A204.1 (cell line): ENCODE results near the gene CCDC144A.
"Not testable (repeated sequence)": the region's sequence is repeated elsewhere in the genome, so short reads cannot be mapped to it uniquely, and the experiment has no call there.

Experiments
- FAIRE-seq: peaks from 2 replicates; lab custom pipeline; 2012; peaks lifted over from hg19 to GRCh38; lab: Jason Lieb, UNC

The CCDC144A gene

DNA sequence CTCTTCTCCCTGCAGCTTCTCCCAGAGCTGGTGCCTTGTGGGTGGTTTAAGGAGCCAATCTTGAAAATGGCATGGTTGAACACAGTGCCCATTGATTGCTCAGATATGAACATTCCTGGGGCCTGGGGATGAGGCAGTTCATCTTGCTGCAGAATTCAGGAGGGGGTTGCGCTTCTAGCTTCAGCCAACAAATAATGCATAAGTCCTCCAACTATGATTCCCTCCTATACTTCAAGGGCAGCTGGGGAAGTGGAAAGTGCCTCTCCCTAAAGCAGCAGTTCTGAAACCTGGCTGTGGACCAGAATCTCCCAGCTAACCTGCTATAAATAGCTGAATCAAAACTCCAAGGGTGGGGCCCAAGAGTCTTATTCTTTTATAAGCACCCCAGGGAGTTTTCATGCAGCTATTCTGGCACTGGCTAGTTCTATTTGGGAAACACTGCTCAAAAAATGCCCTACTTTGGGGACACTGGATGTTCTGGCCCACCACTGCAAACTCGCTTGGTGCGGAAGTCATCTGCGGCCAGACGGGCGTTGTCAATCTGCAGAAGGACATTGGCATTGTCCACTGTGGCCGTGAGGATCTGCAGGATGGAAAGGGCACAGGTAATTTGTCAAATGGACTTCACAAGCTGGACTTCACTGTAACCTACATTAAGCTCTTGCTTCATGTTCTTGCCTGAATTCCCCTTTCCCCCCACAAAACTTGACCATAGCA, 130.3 kb downstream of the CCDC144A start:
- FAIRE-seq, result no peak

DNA sequence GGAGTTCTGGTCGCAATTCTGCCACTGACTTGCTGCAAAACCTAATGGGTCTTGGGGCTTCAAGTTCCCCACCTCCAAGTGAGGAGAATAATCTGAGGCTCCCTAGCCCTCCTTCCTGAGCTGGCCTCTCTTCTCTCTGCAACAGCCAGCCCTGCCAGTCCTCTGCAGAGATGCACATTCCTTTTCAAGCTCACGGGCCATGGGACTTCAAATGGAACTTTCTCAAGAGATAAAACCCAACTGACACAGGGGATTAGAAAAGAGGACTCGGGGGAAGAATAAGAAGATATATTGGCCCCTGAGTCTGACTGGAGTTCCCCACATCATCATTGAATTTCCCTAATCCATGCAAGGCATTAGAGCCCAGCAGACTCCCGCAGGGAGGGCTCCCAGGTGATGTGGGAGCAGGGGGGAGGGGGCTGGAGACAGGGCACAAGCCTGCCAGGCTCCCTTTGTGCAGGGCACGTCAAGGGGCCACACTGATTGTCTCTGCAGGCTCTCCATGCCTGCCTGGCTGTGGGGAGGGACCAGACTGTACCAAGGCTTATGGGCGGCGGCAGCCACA, 131.0 kb downstream of the CCDC144A start:
- FAIRE-seq, result no peak

DNA sequence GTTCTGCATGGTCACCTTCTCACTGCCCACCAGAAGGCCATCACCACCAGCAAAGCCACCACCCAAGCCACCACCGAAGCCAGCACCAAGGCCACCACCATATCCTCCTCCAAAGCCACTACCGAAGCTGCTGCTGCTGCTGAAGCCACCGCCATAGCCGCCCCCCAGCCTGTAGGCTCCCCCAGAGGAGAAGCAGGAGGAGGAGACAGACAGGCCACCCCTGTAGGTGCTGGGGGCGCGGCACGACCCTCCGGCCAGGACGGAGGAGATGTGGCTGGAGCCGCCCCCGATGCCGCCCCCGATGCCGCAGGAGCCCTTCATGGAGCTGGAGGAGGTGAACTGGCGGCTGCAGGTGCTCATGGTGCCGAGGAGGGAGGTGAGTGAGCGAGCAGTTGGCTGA, 132.1 kb downstream of the CCDC144A start:
- FAIRE-seq, result not testable (repeated sequence)

DNA sequence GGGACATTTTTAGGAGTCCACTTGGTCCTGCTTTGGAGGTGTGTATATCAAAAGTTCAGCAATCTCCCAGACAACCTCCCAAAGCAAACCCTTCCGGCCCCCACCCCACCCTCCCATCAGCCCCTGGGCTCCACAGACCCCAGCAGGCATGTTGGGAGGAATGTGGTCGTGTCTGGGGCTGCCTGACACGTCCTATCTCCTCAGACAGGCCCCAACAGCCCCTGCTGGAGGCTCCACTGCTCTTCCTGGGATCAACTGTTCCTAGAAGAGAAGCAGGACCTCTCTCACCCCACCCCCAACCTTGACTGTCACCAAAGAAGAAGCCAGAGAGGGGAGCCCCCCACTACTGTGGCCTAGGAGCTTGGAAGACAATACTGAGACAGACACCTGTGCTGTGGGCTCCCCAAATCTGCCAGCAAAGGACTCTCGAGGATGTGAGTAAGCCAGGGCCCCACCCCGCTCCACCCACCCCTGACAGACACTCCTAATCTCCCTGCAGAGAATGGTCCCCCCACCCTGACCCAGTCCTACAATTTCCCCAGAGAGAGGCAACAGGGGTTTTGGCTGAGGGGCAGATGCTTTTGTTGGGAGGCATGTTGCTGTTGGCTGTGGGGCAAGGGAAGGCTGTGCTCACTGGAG, 133.8 kb downstream of the CCDC144A start:
- FAIRE-seq, result not testable (repeated sequence)
